DMS114 treated with DMSO at 0.1 percent for 48 hours (cell line): ENCODE data around the gene PIGZ.

ENCODE experiments used
- DNase-seq: peaks from one replicate; lab custom pipeline; 2025; ENCODE audit not compliant: unreplicated experiment; lab: John Stamatoyannopoulos, UW

The PIGZ gene

GRCh38 chr3:196916995-196917394, 51.6 kb downstream of the PIGZ start:
- no peak for DNase-seq

- DNase-seq: no peak
These were observed 52.4 kb downstream of the PIGZ start for GRCh38 chr3:196916221-196916620.

GRCh38 chr3:196915375-196915774, 53.3 kb downstream of the PIGZ start:
- no peak for DNase-seq

DNA sequence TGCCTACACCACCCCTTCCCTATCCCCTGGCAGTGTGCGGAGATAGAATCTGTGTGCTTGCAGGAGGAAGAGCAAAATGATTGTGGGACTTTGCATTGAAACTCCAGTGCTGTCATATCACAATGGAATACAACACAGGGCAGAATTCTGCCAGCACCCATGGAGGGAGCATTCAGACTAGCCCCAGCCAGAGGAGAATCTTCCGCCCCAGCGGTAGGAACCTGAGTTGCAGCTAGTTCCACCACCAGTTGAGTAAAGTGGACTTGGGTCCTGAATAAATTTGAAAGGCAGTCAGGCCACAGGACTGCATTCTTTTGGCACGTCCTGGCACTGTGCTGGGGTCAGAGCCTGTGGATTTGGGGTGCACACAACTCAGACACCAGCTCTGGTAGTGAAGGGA, 53.8 kb downstream of the PIGZ start:
- no peak for DNase-seq

GRCh38 chr3:196903740-196904139, 64.9 kb downstream of the PIGZ start:
- no peak for DNase-seq

DNA sequence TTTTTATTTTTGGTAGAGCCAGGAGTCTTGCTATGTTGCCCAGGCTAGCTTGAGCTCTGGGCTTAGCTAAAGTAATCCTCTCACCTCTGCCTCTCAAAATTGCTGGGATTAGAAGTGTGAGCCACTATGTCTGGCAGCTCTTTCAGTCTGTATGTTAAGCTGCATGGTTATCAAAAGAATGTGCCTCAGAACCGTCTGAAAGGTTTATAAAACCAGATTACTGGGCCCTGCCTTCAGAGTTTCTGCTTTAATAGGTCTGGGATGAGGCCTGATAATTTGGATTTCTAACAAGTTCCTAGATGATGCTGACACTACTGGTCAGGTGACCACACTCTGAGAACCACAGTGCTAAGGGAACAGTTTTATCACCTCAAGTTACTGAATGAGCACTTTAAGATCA, 66.3 kb downstream of the PIGZ start:
- DNase-seq: no peak

- DNase-seq: no peak
These were observed 66.9 kb downstream of the PIGZ start for GRCh38 chr3:196901768-196902167.
